ENCODE results near the gene ANKS1B. TPM values are rescaled to one million over a fixed set of nuclear protein-coding genes. Genes with fewer than 3 reads are reported as not detected.

ANKS1B gene
- total RNA-seq, 1 experiment from 2014 or later: 15.1 TPM

Small RNAs within 50 kb of the gene (small RNA-seq; reads per million reads assigned to genes)
- 0.02 to 2.8 reads per million in 2 experiments for gene RNA5SP366

Other genes starting within 250 kb of the ANKS1B start
- gene BLTP3B, start 157.9 kb upstream of the ANKS1B start, total RNA-seq (2014; rRNA removed; shearing (Covaris generic)): 15.0 and 16.8 TPM in 2 replicates
- gene ACTR6, start 215.9 kb upstream of the ANKS1B start, total RNA-seq (2014; rRNA removed; shearing (Covaris generic)): 36.0 and 39.1 TPM in 2 replicates

Data from SK-MEL-5 (cell line).